ENCODE results near the gene GPAM.

Gene GPAM

DNA sequence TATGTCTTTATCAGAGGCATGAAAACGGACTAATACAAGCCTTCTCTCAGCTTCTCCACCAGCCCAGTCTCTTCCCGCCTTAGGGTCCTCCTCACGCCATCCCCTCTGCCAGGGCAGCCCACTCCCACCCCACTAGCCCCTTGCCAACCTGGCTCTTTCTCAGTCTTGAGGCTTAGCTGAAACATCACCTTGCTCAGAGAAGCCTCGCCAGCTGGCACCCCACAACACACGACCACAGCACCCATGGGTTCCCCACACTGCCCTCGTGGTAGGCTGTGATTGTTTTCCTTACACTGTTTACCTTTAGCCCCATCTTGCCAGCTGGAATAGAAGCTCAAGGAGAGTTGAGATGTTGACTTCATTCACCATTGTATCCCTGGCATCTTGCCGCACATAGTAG is 44.4 kb downstream of the GPAM start:
- H3K4me3 ChIP-seq (ENCODE audit: low read length), result no peak overlapping the region
- H3K27me3 ChIP-seq (ENCODE audit: control insufficient read depth, insufficient read depth, low read length), result peaks cover 5% of the 10 kb centered on the region
- H3K9me3 ChIP-seq (ENCODE audit: control insufficient read depth, low read length), result no peaks in the 10 kb centered on the region
- no peak overlapping the region for H3K9ac ChIP-seq (ENCODE audit: low read length)
- H3K36me3 ChIP-seq (ENCODE audit: control insufficient read depth, insufficient read depth, low read length), result no peaks in the 10 kb centered on the region
- no peaks in the 10 kb centered on the region for H3K4me1 ChIP-seq (ENCODE audit: control insufficient read depth, insufficient read depth, low read length)

DNA sequence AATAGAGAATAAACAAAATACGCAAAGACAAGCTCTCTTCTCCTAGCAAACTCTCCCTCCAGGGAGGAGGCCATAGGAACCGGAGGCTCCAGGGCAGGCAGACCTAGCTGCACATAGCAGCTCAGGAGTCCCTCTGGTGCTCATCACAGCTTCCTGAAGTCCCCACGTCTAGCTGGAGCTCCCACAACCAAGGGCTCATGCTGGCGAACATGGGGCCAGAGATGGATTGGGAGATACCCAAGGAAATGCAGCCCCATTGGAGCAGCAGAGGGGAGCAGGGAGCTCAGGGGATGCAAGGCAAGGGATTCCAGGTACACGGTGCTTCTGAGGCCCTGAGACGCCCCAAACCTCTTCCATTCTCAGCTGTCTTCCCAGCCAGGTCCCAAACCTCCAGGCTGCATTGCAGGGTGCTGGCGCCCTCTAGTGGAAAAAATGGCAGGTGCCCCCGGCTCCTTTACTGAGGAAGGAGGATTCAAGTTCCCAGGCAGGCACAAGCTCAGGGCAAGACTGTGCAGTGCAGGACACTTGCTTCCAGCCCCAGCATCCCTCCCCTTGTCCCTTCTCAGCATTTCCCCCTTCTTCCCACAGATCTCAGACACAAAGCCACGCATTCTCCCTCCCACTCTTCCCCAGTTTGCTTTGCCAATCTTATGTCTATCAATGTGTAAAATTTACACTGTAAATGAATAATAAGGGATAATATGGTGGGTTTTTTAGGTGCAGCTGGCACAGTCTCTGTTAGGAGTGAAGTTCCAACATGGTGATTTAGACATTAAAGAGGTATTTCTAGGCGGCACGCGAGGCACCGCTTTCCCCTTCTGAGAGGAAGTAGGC is 46.2 kb downstream of the GPAM start:
- no peaks in the 10 kb centered on the region for H3K4me1 ChIP-seq (ENCODE audit: control insufficient read depth, insufficient read depth, low read length)
- peaks cover 5% of the 10 kb centered on the region for H3K27me3 ChIP-seq (ENCODE audit: control insufficient read depth, insufficient read depth, low read length)
- H3K9me3 ChIP-seq (ENCODE audit: control insufficient read depth, low read length), result no peaks in the 10 kb centered on the region
- H3K4me3 ChIP-seq (ENCODE audit: low read length), result no peak overlapping the region
- no peaks in the 10 kb centered on the region for H3K36me3 ChIP-seq (ENCODE audit: control insufficient read depth, insufficient read depth, low read length)
- no peak overlapping the region for H3K9ac ChIP-seq (ENCODE audit: low read length)

DNA sequence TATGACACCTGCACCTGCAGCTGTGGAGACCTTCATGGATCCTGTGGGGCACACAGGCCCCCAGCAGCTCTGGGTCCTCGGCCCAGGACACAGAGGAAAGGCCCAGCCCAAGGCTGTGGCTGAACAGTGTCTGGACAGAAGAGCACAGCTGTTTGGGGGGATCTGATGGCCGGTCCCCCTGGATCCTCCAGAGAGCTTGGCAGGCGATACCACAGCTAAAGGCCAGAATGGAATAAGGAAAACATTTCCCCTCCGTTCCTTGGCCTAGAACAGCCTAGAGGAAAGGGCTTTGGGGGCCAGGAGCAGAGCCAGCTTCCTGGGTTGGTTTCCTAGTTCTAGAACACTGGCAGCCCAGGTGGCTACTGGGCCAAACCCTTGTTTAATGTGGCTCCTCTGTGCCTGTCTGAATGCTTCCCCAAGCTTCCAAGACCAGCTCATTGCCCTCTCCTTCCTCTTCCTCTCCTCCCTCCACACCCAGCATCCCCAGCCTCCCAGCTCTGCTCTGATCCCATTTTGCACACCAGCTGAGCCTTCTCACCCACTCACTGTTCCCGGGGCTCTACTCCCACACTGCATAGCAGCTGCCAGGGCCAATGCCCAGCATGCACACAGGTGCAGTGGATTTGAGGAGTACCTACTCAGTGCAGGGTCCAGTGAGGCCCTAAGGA is 46.9 kb downstream of the GPAM start:
- Histone ChIP-seq H3K4me1 (ENCODE audit: control insufficient read depth, insufficient read depth, low read length) (no peaks in the 10 kb centered on the region), H3K27me3 (ENCODE audit: control insufficient read depth, insufficient read depth, low read length) (peaks cover 5% of the 10 kb centered on the region), H3K9ac (ENCODE audit: low read length) (no peak overlapping the region), H3K9me3 (ENCODE audit: control insufficient read depth, low read length) (no peaks in the 10 kb centered on the region), H3K36me3 (ENCODE audit: control insufficient read depth, insufficient read depth, low read length) (no peaks in the 10 kb centered on the region), H3K4me3 (ENCODE audit: low read length) (no peak overlapping the region)

DNA sequence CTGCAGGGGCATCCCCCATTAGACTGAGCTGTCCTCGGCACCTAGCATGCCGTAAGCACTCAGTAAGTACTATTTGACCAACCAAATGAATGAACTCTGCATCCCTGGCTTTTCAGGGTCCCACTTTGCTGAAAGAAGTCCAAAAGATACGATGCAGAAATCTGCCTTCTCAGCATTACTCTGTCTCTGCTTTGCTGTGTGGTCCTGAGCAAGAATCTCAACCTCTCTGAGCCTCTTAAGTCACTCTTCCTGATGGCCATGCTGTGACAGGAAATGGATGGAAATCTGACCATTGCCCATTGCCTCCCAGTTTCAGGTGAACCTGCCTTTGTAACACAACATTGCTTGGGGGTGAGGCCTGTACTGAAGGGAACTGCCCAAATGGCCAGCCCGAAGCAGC is 48.0 kb downstream of the GPAM start:
- Histone ChIP-seq H3K36me3 (ENCODE audit: control insufficient read depth, insufficient read depth, low read length) (no peaks in the 10 kb centered on the region), H3K4me1 (ENCODE audit: control insufficient read depth, insufficient read depth, low read length) (no peaks in the 10 kb centered on the region), H3K9me3 (ENCODE audit: control insufficient read depth, low read length) (no peaks in the 10 kb centered on the region), H3K27me3 (ENCODE audit: control insufficient read depth, insufficient read depth, low read length) (peaks cover 3% of the 10 kb centered on the region), H3K9ac (ENCODE audit: low read length) (no peak overlapping the region), H3K4me3 (ENCODE audit: low read length) (no peak overlapping the region)

DNA sequence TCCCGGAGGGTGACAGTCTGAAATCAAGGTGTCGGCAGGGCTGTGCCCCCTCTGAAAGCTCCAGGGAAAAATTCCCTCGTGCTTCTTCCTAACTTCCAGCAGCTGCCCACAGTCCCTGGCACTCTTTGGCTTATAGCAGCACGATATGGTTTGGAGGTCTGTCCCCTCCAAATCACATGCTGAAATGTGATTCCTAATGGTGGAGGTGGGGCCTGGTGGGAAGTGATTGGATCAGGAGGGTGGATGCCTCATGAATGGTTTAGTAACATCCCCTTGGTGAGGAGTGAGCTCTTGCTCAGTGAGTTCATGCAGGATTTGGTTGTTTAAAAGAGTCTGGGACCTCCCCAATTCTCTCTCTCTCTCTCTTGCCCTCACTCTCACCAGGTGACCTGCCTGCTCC is 51.1 kb downstream of the GPAM start:
- Histone ChIP-seq H3K9me3 (ENCODE audit: control insufficient read depth, low read length) (no peaks in the 10 kb centered on the region), H3K9ac (ENCODE audit: low read length) (no peak overlapping the region), H3K4me3 (ENCODE audit: low read length) (no peak overlapping the region), H3K36me3 (ENCODE audit: control insufficient read depth, insufficient read depth, low read length) (no peaks in the 10 kb centered on the region), H3K27me3 (ENCODE audit: control insufficient read depth, insufficient read depth, low read length) (no peaks in the 10 kb centered on the region), H3K4me1 (ENCODE audit: control insufficient read depth, insufficient read depth, low read length) (no peaks in the 10 kb centered on the region)

DNA sequence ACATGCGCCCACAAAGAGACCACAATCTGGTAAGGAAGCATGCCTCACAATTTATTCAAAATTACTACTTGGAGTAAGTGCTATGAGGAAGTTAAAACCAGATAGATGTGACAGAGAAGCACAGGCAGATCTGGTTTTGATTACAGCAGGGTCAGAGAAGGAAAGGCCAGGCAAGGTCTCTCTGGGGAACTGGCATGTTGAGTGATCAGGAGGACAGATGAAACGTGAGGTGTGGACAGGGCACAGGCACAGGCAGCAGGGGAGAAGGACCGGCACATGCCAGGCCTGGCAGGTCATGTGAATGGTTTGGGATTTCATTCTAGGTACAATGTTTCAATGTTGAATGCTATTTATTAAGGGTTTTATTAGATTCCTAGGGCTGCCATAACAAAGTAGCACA is 51.6 kb downstream of the GPAM start:
- Histone ChIP-seq H3K27me3 (ENCODE audit: control insufficient read depth, insufficient read depth, low read length) (no peaks in the 10 kb centered on the region), H3K9me3 (ENCODE audit: control insufficient read depth, low read length) (no peaks in the 10 kb centered on the region), H3K9ac (ENCODE audit: low read length) (no peak overlapping the region), H3K36me3 (ENCODE audit: control insufficient read depth, insufficient read depth, low read length) (no peaks in the 10 kb centered on the region), H3K4me3 (ENCODE audit: low read length) (no peak overlapping the region), H3K4me1 (ENCODE audit: control insufficient read depth, insufficient read depth, low read length) (no peaks in the 10 kb centered on the region)

DNA sequence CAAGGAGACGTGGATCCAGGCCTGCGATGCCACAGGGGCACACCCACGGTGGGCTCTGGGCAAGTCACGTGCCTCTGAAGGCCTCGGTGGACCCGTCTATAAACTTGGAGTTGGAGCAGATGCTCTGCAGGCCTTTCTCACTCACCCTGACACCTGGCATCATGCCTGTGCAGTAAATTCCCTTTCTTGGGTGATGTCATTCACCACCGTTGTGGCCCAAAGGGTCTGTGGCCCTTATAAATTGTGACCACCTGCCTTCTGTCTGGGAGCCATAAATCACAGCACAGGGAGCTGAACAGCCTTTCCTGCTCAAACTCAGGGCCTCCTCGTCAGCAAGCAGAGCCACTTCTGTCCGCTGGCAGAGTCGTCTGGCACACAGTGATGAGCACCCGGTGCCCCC is 52.2 kb downstream of the GPAM start:
- Histone ChIP-seq H3K4me1 (ENCODE audit: control insufficient read depth, insufficient read depth, low read length) (no peaks in the 10 kb centered on the region), H3K27me3 (ENCODE audit: control insufficient read depth, insufficient read depth, low read length) (no peaks in the 10 kb centered on the region), H3K4me3 (ENCODE audit: low read length) (no peak overlapping the region), H3K9me3 (ENCODE audit: control insufficient read depth, low read length) (no peaks in the 10 kb centered on the region), H3K9ac (ENCODE audit: low read length) (no peak overlapping the region), H3K36me3 (ENCODE audit: control insufficient read depth, insufficient read depth, low read length) (no peaks in the 10 kb centered on the region)

DNA sequence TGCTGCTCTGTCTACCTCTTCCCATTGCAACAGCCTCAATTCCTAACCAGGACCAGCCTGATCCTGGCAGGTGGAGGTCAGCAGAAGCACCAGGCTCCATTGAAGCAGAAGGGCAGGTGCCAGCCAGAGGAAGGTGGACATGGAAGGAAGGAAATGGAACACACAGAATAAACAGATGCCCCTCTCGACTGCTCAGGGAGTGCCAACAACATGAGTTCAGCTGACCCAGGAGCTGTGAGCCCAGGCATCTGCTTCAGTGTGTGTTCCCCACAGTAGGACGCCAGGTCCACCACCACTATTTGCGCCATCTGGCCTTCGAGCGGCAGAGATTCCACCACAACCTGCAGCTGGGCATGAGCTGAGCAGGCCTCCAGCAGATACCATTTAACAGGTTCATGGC is 56.7 kb downstream of the GPAM start:
- Histone ChIP-seq H3K36me3 (ENCODE audit: control insufficient read depth, insufficient read depth, low read length) (no peaks in the 10 kb centered on the region), H3K4me3 (ENCODE audit: low read length) (no peak overlapping the region), H3K4me1 (ENCODE audit: control insufficient read depth, insufficient read depth, low read length) (no peaks in the 10 kb centered on the region), H3K27me3 (ENCODE audit: control insufficient read depth, insufficient read depth, low read length) (no peaks in the 10 kb centered on the region), H3K9ac (ENCODE audit: low read length) (no peak overlapping the region), H3K9me3 (ENCODE audit: control insufficient read depth, low read length) (no peaks in the 10 kb centered on the region)

DNA sequence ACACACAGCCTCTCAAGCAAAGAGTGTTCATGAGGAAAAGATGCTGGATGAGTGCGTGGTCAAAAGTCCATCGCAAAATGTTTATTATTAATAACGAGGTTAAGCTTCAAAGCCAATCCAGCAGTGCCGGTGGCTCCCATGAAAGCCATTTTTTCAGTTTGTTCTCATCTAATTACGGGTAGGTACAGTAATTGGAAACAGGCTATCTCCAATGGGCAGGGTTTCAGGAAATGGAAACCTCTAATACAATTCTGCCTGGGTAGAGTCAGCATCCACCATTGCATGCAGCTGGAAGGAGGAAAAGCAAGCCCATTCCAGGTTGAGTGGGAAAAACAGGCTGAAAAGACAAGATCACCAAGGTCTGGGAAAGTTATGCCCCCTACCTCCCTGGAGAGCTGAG is 57.4 kb downstream of the GPAM start:
- H3K36me3 ChIP-seq (ENCODE audit: control insufficient read depth, insufficient read depth, low read length), result no peaks in the 10 kb centered on the region
- no peaks in the 10 kb centered on the region for H3K27me3 ChIP-seq (ENCODE audit: control insufficient read depth, insufficient read depth, low read length)
- no peak overlapping the region for H3K9ac ChIP-seq (ENCODE audit: low read length)
- no peak overlapping the region for H3K4me3 ChIP-seq (ENCODE audit: low read length)
- no peaks in the 10 kb centered on the region for H3K9me3 ChIP-seq (ENCODE audit: control insufficient read depth, low read length)
- H3K4me1 ChIP-seq (ENCODE audit: control insufficient read depth, insufficient read depth, low read length), result no peaks in the 10 kb centered on the region

DNA sequence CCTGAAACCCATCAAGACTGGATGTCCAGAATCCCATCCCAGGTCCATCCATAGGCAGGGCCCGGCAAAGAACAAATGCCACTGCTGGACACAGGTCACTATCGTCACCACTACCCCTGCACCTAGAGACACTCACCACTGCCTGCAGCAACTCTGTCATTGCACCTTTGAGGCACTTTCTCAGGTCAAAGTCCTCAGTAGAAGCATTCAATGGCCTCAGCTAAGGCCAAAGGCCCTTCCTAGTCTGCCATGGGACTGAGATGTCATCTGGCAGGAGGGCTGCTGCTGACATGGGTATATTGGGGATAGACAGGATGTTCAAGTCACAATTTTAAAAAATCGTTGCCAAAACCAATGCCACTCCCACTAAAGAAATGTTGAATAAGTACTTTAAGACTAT is 58.7 kb downstream of the GPAM start:
- H3K27me3 ChIP-seq (ENCODE audit: control insufficient read depth, insufficient read depth, low read length), result no peaks in the 10 kb centered on the region
- H3K4me3 ChIP-seq (ENCODE audit: low read length), result no peak overlapping the region
- no peak overlapping the region for H3K9ac ChIP-seq (ENCODE audit: low read length)
- no peaks in the 10 kb centered on the region for H3K4me1 ChIP-seq (ENCODE audit: control insufficient read depth, insufficient read depth, low read length)
- no peaks in the 10 kb centered on the region for H3K9me3 ChIP-seq (ENCODE audit: control insufficient read depth, low read length)
- no peaks in the 10 kb centered on the region for H3K36me3 ChIP-seq (ENCODE audit: control insufficient read depth, insufficient read depth, low read length)

DNA sequence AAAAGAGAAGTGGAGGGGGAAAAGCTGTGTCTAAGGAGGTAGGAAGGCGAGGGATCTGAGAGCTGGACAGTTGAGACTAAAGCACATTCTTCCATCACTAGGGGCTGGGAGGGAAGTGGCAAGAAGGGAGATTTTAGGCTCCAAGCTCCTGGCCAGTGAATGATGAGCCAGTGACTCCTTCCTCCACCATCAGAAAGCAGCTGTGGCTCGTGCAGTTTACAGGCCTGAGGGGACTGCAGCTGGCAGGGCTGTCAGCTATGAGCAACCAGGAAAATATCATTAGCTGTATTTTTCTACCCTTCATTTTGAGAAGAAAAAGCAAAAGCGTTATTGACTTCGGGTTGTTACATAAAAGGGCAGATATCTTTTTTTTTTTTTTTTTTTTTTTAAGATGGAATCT is 60.7 kb downstream of the GPAM start:
- no peaks in the 10 kb centered on the region for H3K27me3 ChIP-seq (ENCODE audit: control insufficient read depth, insufficient read depth, low read length)
- H3K4me3 ChIP-seq (ENCODE audit: low read length), result no peak overlapping the region
- H3K9ac ChIP-seq (ENCODE audit: low read length), result no peak overlapping the region
- H3K4me1 ChIP-seq (ENCODE audit: control insufficient read depth, insufficient read depth, low read length), result no peaks in the 10 kb centered on the region
- no peaks in the 10 kb centered on the region for H3K9me3 ChIP-seq (ENCODE audit: control insufficient read depth, low read length)
- no peaks in the 10 kb centered on the region for H3K36me3 ChIP-seq (ENCODE audit: control insufficient read depth, insufficient read depth, low read length)

DNA sequence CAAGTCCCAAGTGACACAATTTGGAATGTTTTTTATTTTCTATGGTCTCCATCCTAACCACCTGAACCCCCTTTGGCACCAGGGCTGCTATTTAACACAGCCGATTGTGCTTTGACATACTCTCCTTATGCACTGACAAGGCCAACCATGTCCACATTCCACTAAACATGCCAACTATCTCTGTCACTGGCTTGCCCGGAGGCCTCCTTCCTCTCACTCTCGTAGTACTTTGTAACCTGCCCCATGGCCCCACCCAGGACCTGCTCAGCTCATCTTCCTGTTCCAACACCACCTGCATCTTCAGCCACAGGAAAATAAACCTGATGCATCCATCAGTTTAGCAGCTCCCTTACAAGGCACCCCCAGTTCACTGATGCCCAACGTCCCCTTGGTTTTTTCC is 63.1 kb downstream of the GPAM start:
- Histone ChIP-seq H3K27me3 (ENCODE audit: control insufficient read depth, insufficient read depth, low read length) (no peaks in the 10 kb centered on the region), H3K9me3 (ENCODE audit: control insufficient read depth, low read length) (no peaks in the 10 kb centered on the region), H3K9ac (ENCODE audit: low read length) (no peak overlapping the region), H3K4me1 (ENCODE audit: control insufficient read depth, insufficient read depth, low read length) (no peaks in the 10 kb centered on the region), H3K36me3 (ENCODE audit: control insufficient read depth, insufficient read depth, low read length) (no peaks in the 10 kb centered on the region), H3K4me3 (ENCODE audit: low read length) (no peak overlapping the region)
